ENCODE data around the gene KLRC1. TPM values are rescaled to one million over a fixed set of nuclear protein-coding genes. Genes with fewer than 3 reads are reported as not detected.
"Not testable (repeated sequence)": the region's sequence is repeated elsewhere in the genome, so short reads cannot be mapped to it uniquely, and the experiment has no call there.

The KLRC1 gene
- total RNA-seq, 1 experiment from 2014 or later, result not detected

GRCh38 chr12:10497602-10498001, 44.4 kb upstream of the KLRC1 start:
- Histone ChIP-seq H3K27me3 (replicated peaks; ENCODE audit: control insufficient read depth, insufficient read depth, low read length) (no peaks in the 10 kb centered on the region), H3K4me3 (ENCODE audit: low read depth, low read length) (no peak overlapping the region), H3K4me1 (no peaks in the 10 kb centered on the region), H3K36me3 (ENCODE audit: control insufficient read depth, insufficient read depth, low read length) (no peaks in the 10 kb centered on the region), H3K9me3 (peaks cover 2% of the 10 kb centered on the region)
- Mint-ChIP-seq H3K36me3 (ENCODE audit: insufficient read depth, unreplicated experiment) (no peaks in the 10 kb centered on the region), H3K27me3 (ENCODE audit: insufficient read depth, unreplicated experiment) (peaks cover 21% of the 10 kb centered on the region), H3K9me3 (ENCODE audit: unreplicated experiment) (no peaks in the 10 kb centered on the region), H3K4me3 (ENCODE audit: unreplicated experiment) (no peak overlapping the region), H3K4me1 (ENCODE audit: low read depth, unreplicated experiment) (peaks cover 11% of the 10 kb centered on the region), H3K27ac (ENCODE audit: unreplicated experiment) (no peak overlapping the region)
- TF ChIP-seq, protein P1, sequence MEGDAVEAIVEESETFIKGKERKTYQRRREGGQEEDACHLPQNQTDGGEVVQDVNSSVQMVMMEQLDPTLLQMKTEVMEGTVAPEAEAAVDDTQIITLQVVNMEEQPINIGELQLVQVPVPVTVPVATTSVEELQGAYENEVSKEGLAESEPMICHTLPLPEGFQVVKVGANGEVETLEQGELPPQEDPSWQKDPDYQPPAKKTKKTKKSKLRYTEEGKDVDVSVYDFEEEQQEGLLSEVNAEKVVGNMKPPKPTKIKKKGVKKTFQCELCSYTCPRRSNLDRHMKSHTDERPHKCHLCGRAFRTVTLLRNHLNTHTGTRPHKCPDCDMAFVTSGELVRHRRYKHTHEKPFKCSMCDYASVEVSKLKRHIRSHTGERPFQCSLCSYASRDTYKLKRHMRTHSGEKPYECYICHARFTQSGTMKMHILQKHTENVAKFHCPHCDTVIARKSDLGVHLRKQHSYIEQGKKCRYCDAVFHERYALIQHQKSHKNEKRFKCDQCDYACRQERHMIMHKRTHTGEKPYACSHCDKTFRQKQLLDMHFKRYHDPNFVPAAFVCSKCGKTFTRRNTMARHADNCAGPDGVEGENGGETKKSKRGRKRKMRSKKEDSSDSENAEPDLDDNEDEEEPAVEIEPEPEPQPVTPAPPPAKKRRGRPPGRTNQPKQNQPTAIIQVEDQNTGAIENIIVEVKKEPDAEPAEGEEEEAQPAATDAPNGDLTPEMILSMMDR (IDR thresholded peaks at IDR 0.05; ENCODE audit: insufficient read depth in 1 of 2, low read depth in 1 of 2, low read length in 1 of 2, severe bottlenecking in 1 of 2, unreplicated experiment in 1 of 2), result no peak
- intact Hi-C loops (cut with micrococcal nuclease; ENCODE audit: unreplicated experiment), result no loop called here
- no TSS peak for BruUV-seq (replicated peaks)
- no peak for DNase-seq
- CTCF ChIA-PET, result no interaction called here
- POLR2A ChIA-PET, result no interaction called here

- intact Hi-C loops (cut with micrococcal nuclease; ENCODE audit: unreplicated experiment), result no loop called here
- Mint-ChIP-seq H3K9me3 (ENCODE audit: unreplicated experiment) (peaks cover 9% of the 10 kb centered on the region), H3K4me3 (ENCODE audit: unreplicated experiment) (no peak overlapping the region), H3K27ac (ENCODE audit: unreplicated experiment) (no peak overlapping the region), H3K4me1 (ENCODE audit: low read depth, unreplicated experiment) (peaks cover 17% of the 10 kb centered on the region), H3K27me3 (ENCODE audit: insufficient read depth, unreplicated experiment) (peaks cover 11% of the 10 kb centered on the region), H3K36me3 (ENCODE audit: insufficient read depth, unreplicated experiment) (no peaks in the 10 kb centered on the region)
- ChIA-PET CTCF (no interaction called here), POLR2A (no interaction called here)
- Histone ChIP-seq H3K9me3 (no peaks in the 10 kb centered on the region; the same call in 1 of the 2 replicates), H3K4me1 (no peaks in the 10 kb centered on the region), H3K4me3 (ENCODE audit: low read depth, low read length) (no peak overlapping the region), H3K27me3 (replicated peaks; ENCODE audit: control insufficient read depth, insufficient read depth, low read length) (no peaks in the 10 kb centered on the region), H3K36me3 (ENCODE audit: control insufficient read depth, insufficient read depth, low read length) (no peaks in the 10 kb centered on the region)
- BruUV-seq (replicated peaks), result no TSS peak
- no peak for DNase-seq
- TF ChIP-seq, protein P1 (IDR thresholded peaks at IDR 0.05; ENCODE audit: insufficient read depth in 1 of 2, low read depth in 1 of 2, low read length in 1 of 2, severe bottlenecking in 1 of 2, unreplicated experiment in 1 of 2), result no peak
Observed at GRCh38 chr12:10491766-10492165, 38.6 kb upstream of the KLRC1 start.

GRCh38 chr12:10487328-10487727, 34.2 kb upstream of the KLRC1 start:
- POLR2A ChIA-PET; H3K9me3 ChIP-seq; H3K4me3 Mint-ChIP-seq (ENCODE audit: unreplicated experiment); H3K4me3 ChIP-seq (ENCODE audit: low read depth, low read length); CTCF ChIA-PET; H3K36me3 ChIP-seq (ENCODE audit: control insufficient read depth, insufficient read depth, low read length); H3K27me3 ChIP-seq (replicated peaks; ENCODE audit: control insufficient read depth, insufficient read depth, low read length); H3K4me1 Mint-ChIP-seq (ENCODE audit: low read depth, unreplicated experiment); H3K4me1 ChIP-seq; DNase-seq; intact Hi-C loops (cut with micrococcal nuclease; ENCODE audit: unreplicated experiment); H3K36me3 Mint-ChIP-seq (ENCODE audit: insufficient read depth, unreplicated experiment); BruUV-seq (replicated peaks); H3K27ac Mint-ChIP-seq (ENCODE audit: unreplicated experiment): not testable (repeated sequence)
- H3K27me3 Mint-ChIP-seq (ENCODE audit: insufficient read depth, unreplicated experiment), result peaks cover 16% of the 10 kb centered on the region
- H3K9me3 Mint-ChIP-seq (ENCODE audit: unreplicated experiment), result peaks cover 12% of the 10 kb centered on the region

DNA sequence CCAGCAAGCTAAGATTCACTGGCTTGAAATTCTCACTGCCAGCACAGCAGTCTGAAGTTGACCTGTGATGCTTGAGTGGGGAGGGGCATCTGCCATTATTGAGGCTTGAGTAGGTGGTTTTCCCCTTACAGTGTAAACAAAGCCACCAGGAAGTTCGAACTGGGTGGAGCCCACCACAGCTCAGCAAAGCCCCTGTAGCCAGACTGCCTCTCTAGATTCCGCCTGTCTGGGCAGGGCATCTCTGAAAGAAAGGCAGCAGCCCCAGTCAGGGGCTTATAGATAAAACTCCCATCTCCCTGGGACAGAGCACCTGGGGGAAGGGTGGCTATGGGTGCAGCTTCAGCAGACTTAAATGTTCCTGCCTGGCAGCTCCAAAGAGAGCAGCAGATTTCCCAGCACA, 28.7 kb upstream of the KLRC1 start:
- H3K27ac Mint-ChIP-seq (ENCODE audit: unreplicated experiment); POLR2A ChIA-PET; H3K9me3 Mint-ChIP-seq (ENCODE audit: unreplicated experiment); H3K4me3 ChIP-seq (ENCODE audit: low read depth, low read length); H3K4me3 Mint-ChIP-seq (ENCODE audit: unreplicated experiment); H3K36me3 ChIP-seq (ENCODE audit: control insufficient read depth, insufficient read depth, low read length); H3K27me3 ChIP-seq (replicated peaks; ENCODE audit: control insufficient read depth, insufficient read depth, low read length); CTCF ChIA-PET; DNase-seq; H3K9me3 ChIP-seq; intact Hi-C loops (cut with micrococcal nuclease; ENCODE audit: unreplicated experiment); H3K36me3 Mint-ChIP-seq (ENCODE audit: insufficient read depth, unreplicated experiment); BruUV-seq (replicated peaks); H3K4me1 Mint-ChIP-seq (ENCODE audit: low read depth, unreplicated experiment); H3K4me1 ChIP-seq: not testable (repeated sequence)
- peaks cover 24% of the 10 kb centered on the region for H3K27me3 Mint-ChIP-seq (ENCODE audit: insufficient read depth, unreplicated experiment)

DNA sequence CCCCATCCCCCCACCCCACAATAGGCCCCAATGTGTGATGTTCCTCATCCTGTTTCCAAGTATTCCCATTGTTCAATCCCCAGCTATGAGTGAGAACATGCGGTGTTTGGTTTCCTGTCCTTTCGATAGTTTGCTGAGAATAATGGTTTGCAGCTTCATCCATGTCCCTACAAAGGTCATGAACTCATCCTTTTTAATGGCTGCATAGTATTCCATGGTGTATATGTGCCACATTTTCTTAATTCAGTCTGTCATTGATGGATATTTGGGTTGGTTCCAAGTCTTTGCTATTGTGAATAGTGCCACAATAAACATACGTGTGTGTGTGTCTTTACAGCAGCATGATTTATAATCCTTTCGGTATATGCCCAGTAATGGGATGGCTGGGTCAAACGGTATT, 19.6 kb upstream of the KLRC1 start:
- H3K27me3 Mint-ChIP-seq (ENCODE audit: insufficient read depth, unreplicated experiment); H3K9me3 ChIP-seq; H3K4me3 ChIP-seq (ENCODE audit: low read depth, low read length); H3K9me3 Mint-ChIP-seq (ENCODE audit: unreplicated experiment); CTCF ChIA-PET; intact Hi-C loops (cut with micrococcal nuclease; ENCODE audit: unreplicated experiment); BruUV-seq (replicated peaks); H3K36me3 Mint-ChIP-seq (ENCODE audit: insufficient read depth, unreplicated experiment); H3K4me1 Mint-ChIP-seq (ENCODE audit: low read depth, unreplicated experiment); H3K27me3 ChIP-seq (replicated peaks; ENCODE audit: control insufficient read depth, insufficient read depth, low read length); DNase-seq; H3K4me3 Mint-ChIP-seq (ENCODE audit: unreplicated experiment); H3K36me3 ChIP-seq (ENCODE audit: control insufficient read depth, insufficient read depth, low read length); H3K27ac Mint-ChIP-seq (ENCODE audit: unreplicated experiment); H3K4me1 ChIP-seq; POLR2A ChIA-PET: not testable (repeated sequence)
